GM12875 (cell line): Measurements from ENCODE around the gene CAPN12.

Source experiments
- H3K4me3 ChIP-seq: one replicate; pipeline ENCODE4 v1.5.1; 2011; ENCODE audit warnings: low read depth, low read length, control low read depth
- CTCF ChIP-seq: IDR thresholded peaks from 2 replicates; pipeline ENCODE4 v1.5.1; 2011; ENCODE audit warnings: low read depth, mild to moderate bottlenecking, control low read depth, inconsistent platforms, low read length, moderate library complexity, borderline replicate concordance; ENCODE audit not compliant: insufficient read depth

The CAPN12 gene

GRCh38 chr19:38714354-38714778, 29.9 kb downstream of the CAPN12 start:
- no peak for TF ChIP-seq CTCF
- H3K4me3 ChIP-seq, result no peak overlapping the region

DNA sequence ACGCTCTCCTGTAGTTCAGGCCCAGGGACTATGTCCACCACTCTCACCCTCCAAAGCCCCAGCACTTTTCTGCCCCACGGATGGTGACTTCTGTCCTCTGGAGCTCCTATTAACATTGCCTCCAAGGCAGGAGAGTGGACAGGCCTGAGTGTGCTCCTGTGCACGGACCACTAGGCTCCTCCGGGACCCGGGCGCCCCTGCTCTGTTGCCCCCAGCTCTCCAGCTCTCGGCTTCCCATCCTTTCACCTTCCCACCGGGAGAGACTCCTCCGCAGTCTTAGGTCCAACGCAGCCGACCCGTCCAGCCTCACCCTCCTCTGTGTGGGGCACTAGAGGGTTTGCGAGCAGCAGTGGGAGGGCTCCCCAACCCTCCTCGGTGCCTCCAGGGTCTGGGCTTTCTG, 30.4 kb downstream of the CAPN12 start:
- no peak overlapping the region for H3K4me3 ChIP-seq
- no peak for TF ChIP-seq CTCF

DNA sequence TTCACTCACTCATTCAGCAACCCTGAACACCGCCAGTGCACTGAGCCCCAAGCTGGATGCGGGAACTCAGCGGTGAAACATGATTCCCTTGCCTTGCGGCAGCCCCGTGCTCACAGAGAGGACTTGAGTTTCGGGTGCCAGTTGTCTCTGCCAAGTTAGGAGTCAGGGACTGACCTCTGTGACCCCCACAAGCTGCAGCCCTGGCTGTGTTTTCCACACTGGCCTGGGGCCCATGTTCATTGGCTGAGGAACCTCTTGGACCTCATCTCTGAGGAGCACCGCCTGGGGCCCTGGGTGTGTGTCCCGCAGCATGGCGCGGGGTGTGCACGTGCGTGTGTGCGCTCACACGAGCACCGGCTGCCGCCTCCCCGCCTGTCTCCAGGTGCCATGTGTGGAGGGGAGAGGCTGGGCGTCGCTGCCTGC, 31.0 kb downstream of the CAPN12 start:
- no peak for TF ChIP-seq CTCF
- no peak overlapping the region for H3K4me3 ChIP-seq

DNA sequence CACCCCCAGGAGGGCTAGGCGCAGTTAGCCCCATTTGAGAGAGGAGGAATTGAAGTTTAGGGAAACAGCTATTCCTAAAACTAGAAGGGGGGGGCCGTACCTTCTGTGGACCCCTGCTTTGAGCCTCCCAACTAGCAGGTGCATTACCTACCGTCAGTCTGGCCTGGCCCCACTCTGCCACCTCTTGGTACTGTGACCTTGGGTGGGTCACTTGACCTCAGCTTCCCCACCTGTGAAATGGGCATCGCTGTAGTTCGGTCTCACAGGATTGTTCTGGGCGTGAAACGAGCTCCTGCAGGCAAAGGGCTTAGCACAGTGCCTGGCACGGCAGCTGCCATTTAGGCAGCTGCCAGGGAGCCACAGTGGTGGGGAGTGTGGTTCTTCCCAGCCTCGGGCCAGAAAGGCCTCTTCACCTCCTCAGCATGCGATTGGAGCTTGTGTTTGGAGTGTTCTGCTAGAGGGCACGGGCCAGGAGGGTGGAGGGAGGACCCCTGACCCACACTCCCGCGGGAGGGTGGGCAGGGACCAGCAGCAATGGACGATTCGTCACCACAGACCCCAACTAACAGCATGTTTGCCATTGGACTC, 32.0 kb downstream of the CAPN12 start:
- no peak overlapping the region for H3K4me3 ChIP-seq
- TF ChIP-seq CTCF, result no peak

GRCh38 chr19:38711726-38712153, 32.5 kb downstream of the CAPN12 start:
- H3K4me3 ChIP-seq, result no peak overlapping the region
- TF ChIP-seq CTCF, result no peak

- no peak overlapping the region for H3K4me3 ChIP-seq
- TF ChIP-seq CTCF, result no peak
These were observed 33.1 kb downstream of the CAPN12 start for GRCh38 chr19:38710928-38711725.

DNA sequence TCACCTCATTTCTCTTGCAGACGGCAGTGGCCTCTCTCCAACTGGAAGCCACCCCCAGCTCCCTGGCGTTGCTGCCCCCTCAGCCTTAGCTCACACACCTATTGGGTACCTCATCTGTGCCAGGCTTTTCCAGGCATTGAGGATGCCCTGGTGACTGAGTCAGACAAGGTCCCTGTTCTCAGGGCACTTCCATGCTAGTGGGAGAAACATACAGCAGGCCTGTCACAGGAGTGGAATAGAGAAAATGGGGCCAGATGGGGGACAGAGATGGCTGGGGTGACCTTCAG, 33.9 kb downstream of the CAPN12 start:
- no peak for TF ChIP-seq CTCF
- no peak overlapping the region for H3K4me3 ChIP-seq
